ENCODE data around the gene BCL3. TPM values are rescaled to one million over a fixed set of nuclear protein-coding genes. Genes with fewer than 3 reads are reported as not detected.
"Not testable (repeated sequence)": the region's sequence is repeated elsewhere in the genome, so short reads cannot be mapped to it uniquely, and the experiment has no call there.

Gene BCL3
- total and polyA plus RNA-seq, 4 experiments from 2014 or later: 3.9 to 15.0 (median 11.4) TPM

DNA sequence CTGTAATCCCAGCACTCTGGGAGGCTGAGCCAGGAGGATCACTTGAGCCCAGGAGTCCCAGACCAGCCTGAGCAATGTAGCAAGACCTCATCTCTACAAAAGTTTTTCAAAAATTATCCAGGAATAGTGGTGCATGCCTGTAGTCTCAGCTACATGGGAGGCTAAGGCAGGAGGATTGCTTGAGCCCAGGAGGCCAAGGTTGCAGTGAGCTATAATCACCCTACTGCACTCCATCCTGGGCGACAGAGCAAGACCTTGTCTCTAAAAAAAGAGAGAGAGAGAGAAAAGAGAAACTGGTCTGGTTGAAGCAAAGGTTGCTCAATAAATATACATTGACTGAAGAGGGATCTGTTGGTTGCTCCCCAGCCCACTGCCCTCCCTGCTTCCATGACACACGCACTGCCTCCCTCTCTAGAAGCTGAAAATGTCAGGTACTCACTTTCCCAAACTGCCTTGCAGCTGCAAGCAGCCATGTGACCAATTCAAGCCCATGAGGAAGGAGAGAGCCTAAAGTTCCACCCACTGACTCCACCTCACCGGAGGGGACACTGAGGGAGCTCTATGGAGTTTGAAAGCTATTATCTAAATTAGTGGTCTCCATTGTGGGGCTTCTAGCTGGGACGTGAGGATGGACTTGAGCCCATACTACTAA lies 35.5 kb upstream of the BCL3 start:
- POLR2A ChIA-PET (ENCODE audit: partially characterized antibody): no interaction called here
- Histone ChIP-seq H3K4me1 (ENCODE audit: insufficient read depth, low read length) (no peaks in the 10 kb centered on the region), H3K27ac (ENCODE audit: low read depth, low read length) (no peak overlapping the region), H3K4me3 (ENCODE audit: low read length in 2 of 2) (no peak overlapping the region), H3K9me3 (ENCODE audit: control insufficient read depth in 1 of 2, low read length in 2 of 2) (peaks cover 0 to 7% of the 10 kb centered on the region in 2 donors), H3K27me3 (ENCODE audit: insufficient read depth, low read length) (no peaks in the 10 kb centered on the region), H3K36me3 (ENCODE audit: insufficient read depth, low read length) (no peaks in the 10 kb centered on the region)
- CTCF ChIA-PET (ENCODE audit: partially characterized antibody): interaction anchor here (0.7 to 4.5 kb wide), 3 partner anchors 11 to 1410 kb away, joined by 3 to 35 read pairs (median 11); no protein-coding TSS in a partner anchor
- intact Hi-C loops (cut with micrococcal nuclease): no loop called here
- H3K4me3 Mint-ChIP-seq: no peak overlapping the region
- no peaks in the 10 kb centered on the region for H3K4me1 Mint-ChIP-seq
- H3K27me3 Mint-ChIP-seq: no peaks in the 10 kb centered on the region
- peak overlapping the region in 1 of 7 donors; percentile 11 for H3K27ac Mint-ChIP-seq
- H3K36me3 Mint-ChIP-seq: peaks cover 0 to 3% of the 10 kb centered on the region in 2 donors
- DNase-seq: no peak
- peaks cover 2 to 22% (median 16%) of the 10 kb centered on the region in 8 donors for H3K9me3 Mint-ChIP-seq

DNA sequence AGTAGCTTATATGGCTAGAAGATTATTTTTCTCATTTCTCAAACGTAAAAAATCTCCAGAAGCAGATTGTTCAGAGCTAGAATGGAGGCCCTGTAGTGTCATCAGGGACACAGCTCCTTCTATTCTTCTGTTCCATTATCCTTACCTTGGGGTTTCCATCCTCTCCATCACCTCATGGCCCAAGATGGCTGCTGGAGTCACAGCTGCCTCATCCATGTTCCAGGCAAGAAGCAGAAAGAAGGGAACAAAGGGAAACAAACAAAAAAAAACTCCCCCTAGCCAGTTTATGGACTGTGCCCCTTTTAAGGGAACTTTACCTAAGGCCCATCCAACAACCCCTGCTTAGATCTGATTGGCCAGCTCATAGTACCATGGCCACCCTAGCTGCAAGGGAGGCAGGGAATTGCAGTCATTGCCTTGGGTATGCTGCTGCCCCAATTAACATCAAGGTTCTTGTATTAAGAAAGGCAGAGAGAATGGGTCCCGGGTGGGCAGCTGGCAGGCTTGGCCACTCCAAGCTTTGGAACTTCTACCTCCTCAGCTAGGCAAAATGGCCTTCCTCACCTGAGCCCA lies 33.8 kb upstream of the BCL3 start:
- no peak overlapping the region for H3K4me3 ChIP-seq (ENCODE audit: low read length in 2 of 2)
- H3K4me3 Mint-ChIP-seq: no peak overlapping the region
- no peaks in the 10 kb centered on the region for H3K36me3 ChIP-seq (ENCODE audit: insufficient read depth, low read length)
- no peaks in the 10 kb centered on the region for H3K27me3 ChIP-seq (ENCODE audit: insufficient read depth, low read length)
- peaks cover 2 to 22% (median 16%) of the 10 kb centered on the region in 8 donors for H3K9me3 Mint-ChIP-seq
- ChIA-PET POLR2A (ENCODE audit: partially characterized antibody) (interaction anchor here (0.7 to 0.8 kb wide), 2 partner anchors 23 to 56 kb away, joined by 3 read pairs; no protein-coding TSS in a partner anchor), CTCF (ENCODE audit: partially characterized antibody) (interaction anchor here (1.4 to 4.5 kb wide), 3 partner anchors 9 to 56 kb away, joined by 5 to 35 read pairs (median 11); no protein-coding TSS in a partner anchor)
- H3K27ac Mint-ChIP-seq: peak overlapping the region in 1 of 7 donors; percentile 29
- H3K9me3 ChIP-seq (ENCODE audit: control insufficient read depth in 1 of 2, low read length in 2 of 2): peaks cover 0 to 7% of the 10 kb centered on the region in 2 donors
- DNase-seq: no peak
- H3K27me3 Mint-ChIP-seq: no peaks in the 10 kb centered on the region
- no peaks in the 10 kb centered on the region for H3K4me1 ChIP-seq (ENCODE audit: insufficient read depth, low read length)
- peaks cover 0 to 3% of the 10 kb centered on the region in 2 donors for H3K36me3 Mint-ChIP-seq
- intact Hi-C loops (cut with micrococcal nuclease): no loop called here
- no peaks in the 10 kb centered on the region for H3K4me1 Mint-ChIP-seq
- no peak overlapping the region for H3K27ac ChIP-seq (ENCODE audit: low read depth, low read length)

DNA sequence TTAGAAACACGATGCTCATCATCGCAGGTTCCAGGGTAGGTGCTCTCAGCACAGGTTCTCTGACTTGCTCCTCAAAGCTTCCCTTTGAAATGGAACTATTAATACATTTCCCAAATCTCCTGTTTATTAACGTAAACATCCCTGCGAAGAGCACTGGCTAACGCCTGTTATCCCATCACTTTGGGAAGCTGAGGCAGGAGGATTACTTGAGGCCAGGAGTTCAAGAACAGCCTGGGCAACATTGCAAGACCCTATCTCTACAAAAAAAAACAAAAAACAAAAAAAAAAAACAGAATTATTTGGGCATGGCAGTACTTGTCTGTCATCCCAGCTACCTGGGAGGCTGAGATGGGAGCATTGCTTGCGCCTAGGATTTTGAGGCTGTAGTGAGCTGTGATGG lies 30.9 kb upstream of the BCL3 start:
- H3K27ac ChIP-seq (ENCODE audit: low read depth, low read length): no peak overlapping the region
- CTCF ChIA-PET (ENCODE audit: partially characterized antibody): interaction anchor here (1.1 to 1.8 kb wide), 3 partner anchors 15 to 53 kb away, joined by 3 to 9 read pairs (median 3); no protein-coding TSS in a partner anchor
- no peak overlapping the region for H3K4me3 ChIP-seq (ENCODE audit: low read length in 2 of 2)
- Mint-ChIP-seq H3K27ac (no peak overlapping the region), H3K9me3 (peaks cover 2 to 22% (median 15%) of the 10 kb centered on the region in 8 donors), H3K4me3 (no peak overlapping the region), H3K4me1 (peaks cover 0 to 4% (median under 1%) of the 10 kb centered on the region in 4 donors), H3K27me3 (no peaks in the 10 kb centered on the region), H3K36me3 (peaks cover 0 to 3% of the 10 kb centered on the region in 2 donors)
- intact Hi-C loops (cut with micrococcal nuclease): no loop called here
- no peaks in the 10 kb centered on the region for H3K27me3 ChIP-seq (ENCODE audit: insufficient read depth, low read length)
- no peak for DNase-seq
- peaks cover 4% of the 10 kb centered on the region for H3K4me1 ChIP-seq (ENCODE audit: insufficient read depth, low read length)
- H3K9me3 ChIP-seq (ENCODE audit: control insufficient read depth in 1 of 2, low read length in 2 of 2): peaks cover 0 to 7% of the 10 kb centered on the region in 2 donors
- POLR2A ChIA-PET (ENCODE audit: partially characterized antibody): no interaction called here
- H3K36me3 ChIP-seq (ENCODE audit: insufficient read depth, low read length): no peaks in the 10 kb centered on the region

DNA sequence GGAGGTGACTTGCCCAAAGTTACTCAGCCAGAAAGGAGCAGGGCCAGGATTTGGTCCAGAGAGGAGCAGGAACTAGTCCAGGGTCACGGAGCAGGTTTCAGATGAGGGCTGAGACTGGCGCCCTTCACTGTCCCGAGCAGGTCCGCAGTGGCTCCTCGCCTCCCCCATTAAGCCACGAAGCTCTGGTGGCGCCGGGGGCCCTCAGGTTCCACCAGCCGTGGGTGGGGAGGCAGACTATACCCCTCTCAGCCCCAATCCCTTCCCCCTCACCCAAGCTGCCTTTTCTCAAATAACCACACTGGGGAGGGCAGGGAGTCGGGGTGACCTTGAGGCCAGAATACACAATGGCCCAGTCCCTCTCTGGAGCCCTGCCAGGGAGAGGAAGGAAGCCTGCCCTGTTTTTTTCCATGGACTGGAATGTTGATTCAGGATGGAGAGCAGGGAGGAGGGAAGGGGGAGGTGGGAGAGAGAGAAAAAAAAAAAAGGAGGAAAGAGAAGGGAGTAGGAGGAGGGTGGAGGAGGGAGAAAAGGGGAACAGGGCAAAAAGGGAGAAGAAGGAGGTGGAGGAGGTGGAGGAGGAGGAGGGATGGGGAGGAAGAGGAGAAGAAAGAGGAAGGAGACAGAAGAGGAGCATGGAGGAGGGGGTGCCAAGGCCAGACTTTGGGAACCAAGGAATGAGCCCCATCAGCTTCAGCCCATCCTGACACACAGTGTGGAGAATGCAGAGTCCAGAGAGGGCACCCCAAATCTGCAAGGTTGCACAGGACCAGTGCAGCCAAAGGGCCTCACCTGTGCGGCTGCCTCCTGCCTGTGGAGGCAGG lies 29.9 kb upstream of the BCL3 start:
- Mint-ChIP-seq H3K36me3 (peaks cover 0 to 3% of the 10 kb centered on the region in 2 donors), H3K27me3 (no peaks in the 10 kb centered on the region), H3K4me3 (no peak overlapping the region), H3K27ac (no peak overlapping the region), H3K9me3 (peaks cover 2 to 22% (median 15%) of the 10 kb centered on the region in 8 donors), H3K4me1 (peaks cover under 1 to 7% (median 4%) of the 10 kb centered on the region in 4 donors)
- Histone ChIP-seq H3K9me3 (ENCODE audit: control insufficient read depth in 1 of 2, low read length in 2 of 2) (peaks cover 0 to 7% of the 10 kb centered on the region in 2 donors), H3K36me3 (ENCODE audit: insufficient read depth, low read length) (no peaks in the 10 kb centered on the region), H3K4me3 (ENCODE audit: low read length in 2 of 2) (no peak overlapping the region), H3K4me1 (ENCODE audit: insufficient read depth, low read length) (peaks cover 7% of the 10 kb centered on the region), H3K27ac (ENCODE audit: low read depth, low read length) (no peak overlapping the region), H3K27me3 (ENCODE audit: insufficient read depth, low read length) (no peaks in the 10 kb centered on the region)
- POLR2A ChIA-PET (ENCODE audit: partially characterized antibody): no interaction called here
- DNase-seq: no peak
- intact Hi-C loops (cut with micrococcal nuclease): no loop called here
- CTCF ChIA-PET (ENCODE audit: partially characterized antibody): interaction anchor here (1.8 to 2.0 kb wide), 2 partner anchors 28 to 66 kb away, joined by 3 to 5 read pairs; no protein-coding TSS in a partner anchor

DNA sequence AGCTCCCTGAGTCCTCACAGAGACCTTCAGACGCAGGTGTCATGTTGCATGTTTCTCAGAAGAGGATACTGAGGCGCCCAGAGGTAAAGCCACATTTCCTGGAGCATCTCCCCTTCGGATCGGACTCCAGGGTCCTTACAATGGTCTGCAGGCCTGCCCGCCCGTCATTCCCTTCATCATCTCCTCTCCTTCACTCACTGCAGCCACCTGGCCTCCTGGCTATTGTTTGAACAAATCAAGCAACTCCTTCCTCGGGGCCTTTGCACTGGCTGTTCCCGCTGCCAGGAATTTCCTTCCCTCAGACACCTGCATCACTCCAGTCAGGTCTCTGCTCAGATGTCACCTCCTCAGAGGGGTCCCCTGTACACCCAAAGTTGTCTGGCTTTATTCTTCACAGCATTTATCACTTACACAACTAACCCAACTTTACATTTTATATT lies 29.2 kb upstream of the BCL3 start:
- intact Hi-C loops (cut with micrococcal nuclease): no loop called here
- DNase-seq: no peak
- Mint-ChIP-seq H3K27ac (peak overlapping the region in 1 of 7 donors; percentile 81), H3K4me1 (peaks cover 5 to 14% (median 10%) of the 10 kb centered on the region in 4 donors), H3K36me3 (peaks cover 0 to 3% of the 10 kb centered on the region in 2 donors), H3K27me3 (no peaks in the 10 kb centered on the region), H3K9me3 (peaks cover 2 to 18% (median 13%) of the 10 kb centered on the region in 8 donors), H3K4me3 (no peak overlapping the region)
- Histone ChIP-seq H3K27ac (ENCODE audit: low read depth, low read length) (no peak overlapping the region), H3K4me3 (ENCODE audit: low read length in 2 of 2) (no peak overlapping the region), H3K36me3 (ENCODE audit: insufficient read depth, low read length) (no peaks in the 10 kb centered on the region), H3K4me1 (ENCODE audit: insufficient read depth, low read length) (peaks cover 13% of the 10 kb centered on the region), H3K27me3 (ENCODE audit: insufficient read depth, low read length) (no peaks in the 10 kb centered on the region), H3K9me3 (ENCODE audit: control insufficient read depth in 1 of 2, low read length in 2 of 2) (peaks cover 0 to 7% of the 10 kb centered on the region in 2 donors)
- ChIA-PET CTCF (ENCODE audit: partially characterized antibody) (interaction anchor here (2.0 to 15.5 kb wide), 2 partner anchors 50 to 65 kb away, joined by 5 to 545 read pairs; no protein-coding TSS in a partner anchor), POLR2A (ENCODE audit: partially characterized antibody) (no interaction called here)

DNA sequence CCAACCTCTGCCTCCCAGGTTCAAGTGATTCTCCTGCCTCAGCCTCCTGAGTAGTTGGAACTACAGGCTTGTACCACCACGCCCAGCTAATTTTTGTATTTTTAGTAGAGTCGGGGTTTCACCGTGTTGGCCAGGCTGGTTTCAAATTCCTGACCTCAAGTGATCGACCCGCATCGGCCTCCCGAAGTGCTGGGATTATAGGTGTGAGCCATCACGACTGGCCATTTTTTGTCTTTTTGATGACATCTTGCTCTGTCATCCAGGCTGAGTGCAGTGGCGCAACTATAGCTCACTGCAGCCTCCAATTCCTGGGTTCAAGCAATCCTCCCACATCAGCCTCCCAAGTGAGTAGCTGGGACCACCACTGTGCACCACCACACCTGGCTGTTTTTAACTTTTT lies 28.1 kb upstream of the BCL3 start:
- H3K9me3 ChIP-seq (ENCODE audit: control insufficient read depth in 1 of 2, low read length in 2 of 2); H3K4me3 Mint-ChIP-seq; H3K27me3 ChIP-seq (ENCODE audit: insufficient read depth, low read length); H3K36me3 ChIP-seq (ENCODE audit: insufficient read depth, low read length); H3K36me3 Mint-ChIP-seq; POLR2A ChIA-PET (ENCODE audit: partially characterized antibody); H3K9me3 Mint-ChIP-seq; DNase-seq; H3K4me3 ChIP-seq (ENCODE audit: low read length in 2 of 2); H3K27ac ChIP-seq (ENCODE audit: low read depth, low read length); H3K27me3 Mint-ChIP-seq; intact Hi-C loops (cut with micrococcal nuclease): not testable (repeated sequence)
- Mint-ChIP-seq H3K27ac (peak overlapping the region in 1 of 7 donors; percentile 17), H3K4me1 (peaks cover 7 to 17% (median 12%) of the 10 kb centered on the region in 4 donors)
- peaks cover 15% of the 10 kb centered on the region for H3K4me1 ChIP-seq (ENCODE audit: insufficient read depth, low read length)
- CTCF ChIA-PET (ENCODE audit: partially characterized antibody): interaction anchor here (0.9 to 15.5 kb wide), 5 partner anchors 11 to 77 kb away, joined by 3 to 545 read pairs (median 5); no protein-coding TSS in a partner anchor

Measured in CD4-positive, alpha-beta memory T cell (primary cell).